Smooth muscle cell (in vitro differentiated cells): ENCODE results near the gene MVD. TPM values are rescaled to one million over a fixed set of nuclear protein-coding genes. Genes with fewer than 3 reads are reported as not detected.

Source experiments
- DNase-seq: peaks from one replicate; lab custom pipeline; 2025; ENCODE audit not compliant: unreplicated experiment; lab: John Stamatoyannopoulos, UW
- H2AFZ ChIP-seq: fragments of 200-600 bp; sonication (generic); 2 replicates; pipeline ENCODE4 v1.6.0; 2016; ENCODE audit warnings: antibody characterized with exemption, low read depth, mild to moderate bottlenecking
- H3F3A ChIP-seq: fragments of 200-600 bp; sonication (generic); 2 replicates; pipeline ENCODE4 v1.6.0; 2017; ENCODE audit warnings: antibody characterized with exemption, low read depth
- H3K27ac ChIP-seq: fragments of 200-600 bp; sonication (generic); 2 replicates; pipeline ENCODE4 v1.5.1; 2016; ENCODE audit warnings: low read depth, mild to moderate bottlenecking
- H3K27me3 ChIP-seq: fragments of 200-600 bp; sonication (generic); 2 replicates; pipeline ENCODE4 v1.6.1; 2016; ENCODE audit warnings: low read depth, mild to moderate bottlenecking
- H3K36me3 ChIP-seq: fragments of 200-600 bp; sonication (generic); 2 replicates; pipeline ENCODE4 v1.5.1; 2016; ENCODE audit warnings: low read depth
- H3K4me1 ChIP-seq: fragments of 200-600 bp; sonication (generic); 2 replicates; pipeline ENCODE4 v1.5.1; 2016; ENCODE audit warnings: low read depth
- H3K4me2 ChIP-seq: fragments of 200-600 bp; sonication (generic); 2 replicates; pipeline ENCODE4 v1.6.0; 2016; ENCODE audit warnings: mild to moderate bottlenecking
- H3K4me3 ChIP-seq: fragments of 200-600 bp; sonication (generic); 2 replicates; pipeline ENCODE4 v1.5.1; 2016; ENCODE audit warnings: mild to moderate bottlenecking
- H3K79me2 ChIP-seq: fragments of 200-600 bp; sonication (generic); 2 replicates; pipeline ENCODE4 v1.6.0; 2016; ENCODE audit warnings: low read depth, mild to moderate bottlenecking
- H3K9ac ChIP-seq: fragments of 200-600 bp; sonication (generic); 2 replicates; pipeline ENCODE4 v1.6.0; 2016; ENCODE audit warnings: low read depth
- H3K9me3 ChIP-seq: fragments of 200-600 bp; sonication (generic); replicated peaks from 2 replicates; pipeline ENCODE4 v1.5.1; 2016; ENCODE audit warnings: low read depth
- H4K20me1 ChIP-seq: fragments of 200-600 bp; sonication (generic); 2 replicates; pipeline ENCODE4 v1.6.0; 2016; ENCODE audit warnings: low read depth
- CTCF ChIP-seq: fragments of 200-600 bp; sonication (generic); IDR thresholded peaks from 2 replicates; pipeline ENCODE4 v1.5.1; 2017; ENCODE audit warnings: borderline replicate concordance, mild to moderate bottlenecking, antibody characterized with exemption; ENCODE audit not compliant: insufficient read depth, poor library complexity, severe bottlenecking
- WGBS: methylation state at CpG from one replicate; pipeline ENCODE4 v1.1.7; 2016; ENCODE audit warnings: low lambda C conversion rate; 5-methylcytosine and 5-hydroxymethylcytosine counted together
- polyA plus RNA-seq: library from polyadenylated mRNA; unstranded; fragments of >200 nt; fragmentation: Nextera tagmentation; extraction: Ambion mirVana; gene quantifications from 2 replicates; pipeline ENCODE4 v1.2.1, GENCODE V29; 2016
- total RNA-seq: library from RNA; depleted of rRNA; stranded (reverse); fragments of >200 nt; gene quantifications from 2 replicates; pipeline ENCODE4 v1.2.3, GENCODE V29; 2014

MVD gene
- total and polyA plus RNA-seq, 2 experiments from 2014 or later = 46.1 to 113 TPM

GRCh38 chr16:88640498-88641247 is 22.2 kb downstream of the MVD start:
- no peaks in the 10 kb centered on the region for H3K9me3 ChIP-seq
- no peak for TF ChIP-seq CTCF
- H4K20me1 ChIP-seq = peaks cover 5% of the 10 kb centered on the region
- H3K4me2 ChIP-seq = no peak overlapping the region
- no peak overlapping the region for H3K27ac ChIP-seq
- no peak overlapping the region for H3K4me3 ChIP-seq
- H3K9ac ChIP-seq = no peak overlapping the region
- H3K27me3 ChIP-seq = peaks cover 4% of the 10 kb centered on the region
- no peak overlapping the region for H2AFZ ChIP-seq
- H3F3A ChIP-seq = no peaks in the 10 kb centered on the region
- no peaks in the 10 kb centered on the region for H3K79me2 ChIP-seq
- no peaks in the 10 kb centered on the region for H3K4me1 ChIP-seq
- WGBS = 92% methylated on average over 17 of the region's 17 CpGs
- no peaks in the 10 kb centered on the region for H3K36me3 ChIP-seq
- DNase-seq = no peak

- Histone ChIP-seq H3K27me3 (peaks cover 4% of the 10 kb centered on the region), H3K9ac (no peak overlapping the region), H3F3A (no peaks in the 10 kb centered on the region), H3K4me1 (no peaks in the 10 kb centered on the region), H3K4me2 (no peak overlapping the region), H2AFZ (no peak overlapping the region), H3K27ac (no peak overlapping the region), H3K36me3 (no peaks in the 10 kb centered on the region), H4K20me1 (no peaks in the 10 kb centered on the region), H3K4me3 (no peak overlapping the region), H3K79me2 (no peaks in the 10 kb centered on the region), H3K9me3 (no peaks in the 10 kb centered on the region)
- TF ChIP-seq CTCF = no peak
- DNase-seq = no peak
- 90% methylated on average over 13 of the region's 13 CpGs for WGBS
These were observed 22.8 kb downstream of the MVD start for GRCh38 chr16:88640039-88640495.

- no peak overlapping the region for H2AFZ ChIP-seq
These were observed 23.5 kb downstream of the MVD start for GRCh38 chr16:88639231-88640038.

More at GRCh38 chr16:88639231-88640038, 23.5 kb downstream of the MVD start:
- H3F3A ChIP-seq = no peaks in the 10 kb centered on the region
- H3K9ac ChIP-seq = no peak overlapping the region
- TF ChIP-seq CTCF = no peak
- H3K9me3 ChIP-seq = no peaks in the 10 kb centered on the region
- DNase-seq = no peak
- H4K20me1 ChIP-seq = no peaks in the 10 kb centered on the region
- peaks cover 4% of the 10 kb centered on the region for H3K27me3 ChIP-seq
- H3K4me2 ChIP-seq = no peak overlapping the region
- H3K27ac ChIP-seq = no peak overlapping the region
- peaks cover 1% of the 10 kb centered on the region for H3K4me1 ChIP-seq
- WGBS = 74% methylated on average over 40 of the region's 45 CpGs
- no peaks in the 10 kb centered on the region for H3K36me3 ChIP-seq
- no peak overlapping the region for H3K4me3 ChIP-seq
- no peaks in the 10 kb centered on the region for H3K79me2 ChIP-seq
